ENCODE results near the gene CCR5AS.

CCR5AS gene

GRCh38 chr3:46369675-46370132 lies 37.2 kb downstream of the CCR5AS start:
- Histone ChIP-seq H3K27me3 (ENCODE audit: low read depth, low read length) (peaks cover 63% of the 10 kb centered on the region), H4K20me1 (ENCODE audit: insufficient read depth, low read length) (no peaks in the 10 kb centered on the region; the same call in 1 of the 2 replicates), H3K4me1 (ENCODE audit: low read length) (peaks cover 54% of the 10 kb centered on the region), H3K4me2 (ENCODE audit: low read length) (peak overlapping the region; percentile 77), H2AFZ (ENCODE audit: low read depth, low read length) (no peak overlapping the region), H3K9ac (ENCODE audit: low read length) (peak overlapping the region; percentile 27; the same call in 1 of the 2 replicates), H3K36me3 (replicated peaks; ENCODE audit: low read depth, low read length) (no peaks in the 10 kb centered on the region), H3K79me2 (ENCODE audit: low read length) (no peaks in the 10 kb centered on the region), H3K27ac (ENCODE audit: low read length) (peak overlapping the region; percentile 53), H3K4me3 (ENCODE audit: low read length) (peak overlapping the region; percentile 55), H3K9me3 (ENCODE audit: insufficient read depth, low read length) (no peaks in the 10 kb centered on the region)
- TF ChIP-seq EZH2phosphoT487 (IDR thresholded peaks at IDR 0.05; ENCODE audit: low read depth) (no peak), CTCF (IDR thresholded peaks at IDR 0.05; ENCODE audit: low read depth, low read length) (no peak)

- peaks cover 56% of the 10 kb centered on the region for H3K4me1 ChIP-seq (ENCODE audit: low read length)
- no peaks in the 10 kb centered on the region for H3K36me3 ChIP-seq (replicated peaks; ENCODE audit: low read depth, low read length)
- peak overlapping the region; percentile 27 for H3K9ac ChIP-seq (ENCODE audit: low read length)
- H3K27ac ChIP-seq (ENCODE audit: low read length) = peak overlapping the region; percentile 53
- H4K20me1 ChIP-seq (ENCODE audit: insufficient read depth, low read length) = no peaks in the 10 kb centered on the region
- peak overlapping the region; percentile 55 for H3K4me3 ChIP-seq (ENCODE audit: low read length)
- H3K4me2 ChIP-seq (ENCODE audit: low read length) = peak overlapping the region; percentile 77
- H3K79me2 ChIP-seq (ENCODE audit: low read length) = no peaks in the 10 kb centered on the region
- no peaks in the 10 kb centered on the region for H3K9me3 ChIP-seq (ENCODE audit: insufficient read depth, low read length)
- H2AFZ ChIP-seq (ENCODE audit: low read depth, low read length) = no peak overlapping the region
- no peak for TF ChIP-seq EZH2phosphoT487 (IDR thresholded peaks at IDR 0.05; ENCODE audit: low read depth)
- TF ChIP-seq CTCF (IDR thresholded peaks at IDR 0.05; ENCODE audit: low read depth, low read length) = no peak
- peaks cover 60% of the 10 kb centered on the region for H3K27me3 ChIP-seq (ENCODE audit: low read depth, low read length)
Observed at GRCh38 chr3:46369151-46369550, 37.7 kb downstream of the CCR5AS start.

GRCh38 chr3:46368569-46368968 lies 38.3 kb downstream of the CCR5AS start:
- Histone ChIP-seq H3K4me3 (ENCODE audit: low read length) (no peak overlapping the region), H3K27ac (ENCODE audit: low read length) (peak overlapping the region; percentile 19; the same call in 1 of the 2 replicates), H3K79me2 (ENCODE audit: low read length) (no peaks in the 10 kb centered on the region), H2AFZ (ENCODE audit: low read depth, low read length) (peak overlapping the region; percentile 50; the same call in 1 of the 2 replicates), H3K9ac (ENCODE audit: low read length) (peak overlapping the region; percentile 27; the same call in 1 of the 2 replicates), H4K20me1 (ENCODE audit: insufficient read depth, low read length) (no peaks in the 10 kb centered on the region), H3K4me2 (ENCODE audit: low read length) (peak overlapping the region; percentile 77), H3K27me3 (ENCODE audit: low read depth, low read length) (peaks cover 60% of the 10 kb centered on the region), H3K36me3 (replicated peaks; ENCODE audit: low read depth, low read length) (no peaks in the 10 kb centered on the region), H3K9me3 (ENCODE audit: insufficient read depth, low read length) (no peaks in the 10 kb centered on the region), H3K4me1 (ENCODE audit: low read length) (peaks cover 62% of the 10 kb centered on the region)
- TF ChIP-seq CTCF (IDR thresholded peaks at IDR 0.05; ENCODE audit: low read depth, low read length) = peak; percentile 96
- TF ChIP-seq EZH2phosphoT487 (IDR thresholded peaks at IDR 0.05; ENCODE audit: low read depth) = no peak

- Histone ChIP-seq H2AFZ (ENCODE audit: low read depth, low read length) (0 out of 2 replicates have a peak overlapping the region, but pooled peaks have one; percentile 50), H3K9me3 (ENCODE audit: insufficient read depth, low read length) (no peaks in the 10 kb centered on the region), H3K36me3 (replicated peaks; ENCODE audit: low read depth, low read length) (no peaks in the 10 kb centered on the region)
Observed at GRCh38 chr3:46367811-46368210, 39.1 kb downstream of the CCR5AS start.

More at GRCh38 chr3:46367811-46368210, 39.1 kb downstream of the CCR5AS start:
- peak overlapping the region; percentile 77; the same call in 1 of the 2 replicates for H3K4me2 ChIP-seq (ENCODE audit: low read length)
- H3K27me3 ChIP-seq (ENCODE audit: low read depth, low read length) = peaks cover 53% of the 10 kb centered on the region
- peaks cover 69% of the 10 kb centered on the region for H3K4me1 ChIP-seq (ENCODE audit: low read length)
- no peaks in the 10 kb centered on the region for H4K20me1 ChIP-seq (ENCODE audit: insufficient read depth, low read length)
- no peaks in the 10 kb centered on the region for H3K79me2 ChIP-seq (ENCODE audit: low read length)
- H3K4me3 ChIP-seq (ENCODE audit: low read length) = no peak overlapping the region
- peak overlapping the region; percentile 25; the same call in 1 of the 2 replicates for H3K9ac ChIP-seq (ENCODE audit: low read length)
- TF ChIP-seq EZH2phosphoT487 (IDR thresholded peaks at IDR 0.05; ENCODE audit: low read depth) = no peak
- no peak for TF ChIP-seq CTCF (IDR thresholded peaks at IDR 0.05; ENCODE audit: low read depth, low read length)
- peak overlapping the region; percentile 19; the same call in 1 of the 2 replicates for H3K27ac ChIP-seq (ENCODE audit: low read length)

Data from OCI-LY3 (cell line).